Measurements from ENCODE around the gene MSX1. TPM values are rescaled to one million over a fixed set of nuclear protein-coding genes. Genes with fewer than 3 reads are reported as not detected.

MSX1 gene
- total RNA-seq, 3 donors from 2014 or later (not counting 1 experiment from before 2014, with no cell fraction given) = not detected

DNA sequence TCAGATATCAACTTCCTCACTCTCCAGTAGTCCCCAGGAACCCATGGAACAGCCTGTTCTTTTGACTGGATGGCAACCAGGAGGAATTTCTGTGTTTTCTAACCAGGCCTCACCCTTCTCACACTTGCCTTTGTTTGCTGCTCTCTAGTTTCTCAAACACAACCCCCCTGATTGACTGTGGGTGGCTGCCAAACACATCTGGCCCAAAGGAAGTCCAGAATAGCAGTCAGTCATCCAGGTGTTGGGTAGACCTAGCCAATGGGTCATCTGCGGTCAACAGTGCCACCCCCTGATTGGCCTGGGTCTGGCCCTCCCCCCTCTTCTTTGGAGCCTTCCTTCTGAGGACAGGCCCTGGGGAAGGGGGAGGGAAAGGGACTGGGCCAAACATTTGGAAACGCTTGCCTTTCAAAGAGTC, 53.7 kb downstream of the MSX1 start:
- Mint-ChIP-seq H3K4me1 (peaks cover 10 to 11% of the 10 kb centered on the region in 2 donors), H3K27ac (no peak overlapping the region), H3K9me3 (no peaks in the 10 kb centered on the region), H3K36me3 (no peaks in the 10 kb centered on the region), H3K4me3 (no peak overlapping the region), H3K27me3 (ENCODE audit: low read depth in 2 of 2) (peaks cover 2 to 19% of the 10 kb centered on the region in 2 donors)
- no peak overlapping the region for H3K4me3 ChIP-seq (ENCODE audit: low read length)
- H3K36me3 ChIP-seq (ENCODE audit: control insufficient read depth, insufficient read depth, low read length) = no peaks in the 10 kb centered on the region
- TF ChIP-seq, protein P1, sequence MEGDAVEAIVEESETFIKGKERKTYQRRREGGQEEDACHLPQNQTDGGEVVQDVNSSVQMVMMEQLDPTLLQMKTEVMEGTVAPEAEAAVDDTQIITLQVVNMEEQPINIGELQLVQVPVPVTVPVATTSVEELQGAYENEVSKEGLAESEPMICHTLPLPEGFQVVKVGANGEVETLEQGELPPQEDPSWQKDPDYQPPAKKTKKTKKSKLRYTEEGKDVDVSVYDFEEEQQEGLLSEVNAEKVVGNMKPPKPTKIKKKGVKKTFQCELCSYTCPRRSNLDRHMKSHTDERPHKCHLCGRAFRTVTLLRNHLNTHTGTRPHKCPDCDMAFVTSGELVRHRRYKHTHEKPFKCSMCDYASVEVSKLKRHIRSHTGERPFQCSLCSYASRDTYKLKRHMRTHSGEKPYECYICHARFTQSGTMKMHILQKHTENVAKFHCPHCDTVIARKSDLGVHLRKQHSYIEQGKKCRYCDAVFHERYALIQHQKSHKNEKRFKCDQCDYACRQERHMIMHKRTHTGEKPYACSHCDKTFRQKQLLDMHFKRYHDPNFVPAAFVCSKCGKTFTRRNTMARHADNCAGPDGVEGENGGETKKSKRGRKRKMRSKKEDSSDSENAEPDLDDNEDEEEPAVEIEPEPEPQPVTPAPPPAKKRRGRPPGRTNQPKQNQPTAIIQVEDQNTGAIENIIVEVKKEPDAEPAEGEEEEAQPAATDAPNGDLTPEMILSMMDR (IDR thresholded peaks at IDR 0.05) = no peak
- peaks cover 8% of the 10 kb centered on the region for H3K4me1 ChIP-seq (ENCODE audit: control insufficient read depth, insufficient read depth, low read length)
- no peak for DNase-seq
- intact Hi-C loops (cut with micrococcal nuclease) = no loop called here
- H3K27ac ChIP-seq (ENCODE audit: low read length) = no peak overlapping the region
- ATAC-seq = no peak
- WGBS (ENCODE audit: insufficient coverage) = 100% methylated on average over 1 of the region's 2 CpGs
- H3K27me3 ChIP-seq (ENCODE audit: control insufficient read depth, insufficient read depth, low read length) = no peaks in the 10 kb centered on the region
- no peaks in the 10 kb centered on the region for H3K9me3 ChIP-seq (ENCODE audit: control insufficient read depth, insufficient read depth, low read length)

Other genes with a start within 250 kb of the MSX1 start
- gene CYTL1, start 159.8 kb downstream of the MSX1 start, total RNA-seq = 1 to 10 TPM in 2 of 3 donors, under 1 TPM in 1; 1.00 to 4.4 (median 1.9) TPM
- under 1 TPM in 2 of 3 donors, not detected in 1; 0.32 to 0.33 TPM for gene STK32B, start 191.8 kb downstream of the MSX1 start, total RNA-seq

Data from natural killer cell (primary cell).